ENCODE measurements around the gene TPMT.

DNA sequence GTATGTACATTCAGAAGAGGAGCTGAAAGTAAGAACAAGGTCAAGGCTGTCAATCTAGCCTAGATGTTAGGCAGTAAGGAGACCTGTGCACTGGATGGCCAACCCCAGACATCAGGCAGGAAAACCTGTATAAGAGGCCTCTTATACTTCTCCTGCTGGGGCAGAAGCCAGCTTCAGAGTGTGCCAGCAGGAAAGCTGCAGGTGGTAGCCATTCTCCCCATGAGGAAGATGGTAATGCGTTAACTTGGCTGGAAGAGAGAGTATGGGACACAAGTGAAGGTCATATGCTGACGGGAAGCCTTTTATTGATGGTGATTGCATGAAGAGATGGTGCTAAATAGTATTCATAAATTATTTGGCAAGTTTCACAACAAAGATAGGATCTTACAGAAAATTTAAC, 53.0 kb downstream of the TPMT start:
- TF ChIP-seq POLR2A (IDR thresholded peaks at IDR 0.05; ENCODE audit: low read length) (no peak), GATA1 (IDR thresholded peaks at IDR 0.05; ENCODE audit: low read depth, low read length) (no peak)

Measured in erythroblast (primary cell).